Spleen (tissue), 11 donors: ENCODE data around the gene MAMSTR. TPM values are rescaled to one million over a fixed set of nuclear protein-coding genes. Genes with fewer than 3 reads are reported as not detected.

Experiments used
- DNase-seq: peaks from one replicate; pipeline ENCODE4 v3.0.0-alpha.2; 2020
- H3K27ac ChIP-seq, 8 donors: fragments of 200-600 bp; sonication (generic) in 7 of 8; 1 replicate in 4 of 8; 2 replicates in 4 of 8; pipeline versions ENCODE4 v1.5.0 to v1.8.0; 2016 to 2021; ENCODE audit warnings: inconsistent platforms in 4 of 8, mild to moderate bottlenecking in 4 of 8, moderate library complexity in 1 of 8
- H3K27me3 ChIP-seq, 7 donors: fragments of 200-600 bp; sonication (generic) in 6 of 7; replicated peaks in 1 of 7; 1 replicate in 4 of 7; 2 replicates in 3 of 7; pipeline versions ENCODE4 v1.5.0 to v1.8.0; 2016 to 2021; ENCODE audit warnings: inconsistent platforms in 3 of 7, mild to moderate bottlenecking in 1 of 7
- H3K36me3 ChIP-seq, 6 donors: fragments of 200-600 bp; sonication (generic) in 5 of 6; 1 replicate in 4 of 6; 2 replicates in 2 of 6; pipeline versions ENCODE4 v1.5.0 to v1.8.0; 2016 to 2021; ENCODE audit warnings: inconsistent platforms in 2 of 6
- H3K4me1 ChIP-seq, 6 donors: fragments of 200-600 bp; sonication (generic) in 5 of 6; 1 replicate in 3 of 6; 2 replicates in 3 of 6; pipeline versions ENCODE4 v1.5.0 to v1.8.0; 2016 to 2021; ENCODE audit warnings: inconsistent platforms in 3 of 6
- H3K4me3 ChIP-seq, 8 donors: fragments of 200-600 bp; sonication (generic) in 7 of 8; 1 replicate in 4 of 8; 2 replicates in 4 of 8; pipeline versions ENCODE4 v1.5.0 to v1.8.0; 2016 to 2021; ENCODE audit warnings: inconsistent platforms in 4 of 8, mild to moderate bottlenecking in 4 of 8, moderate library complexity in 2 of 8
- H3K9me3 ChIP-seq, 8 donors: fragments of 200-600 bp; sonication (generic) in 7 of 8; 1 replicate in 4 of 8; 2 replicates in 4 of 8; pipeline versions ENCODE4 v1.5.0 to v1.8.0; 2016 to 2021; ENCODE audit warnings: inconsistent platforms in 4 of 8
- POLR2A ChIP-seq, 3 donors: fragments of 450-650 bp; IDR thresholded peaks; one replicate each; pipeline ENCODE4 v1.5.1; 2017; ENCODE audit warnings: antibody characterized with exemption in 3 of 3, mild to moderate bottlenecking in 1 of 3
- POLR2AphosphoS5 ChIP-seq, 3 donors: sonication (generic); formaldehyde crosslinking; IDR thresholded peaks; one replicate each; pipeline ENCODE4 v1.5.1; 2017; ENCODE audit warnings: antibody characterized with exemption in 3 of 3
- WGBS, 5 donors: extraction: QIAGEN DNeasy Blood & Tissue Kit in 3 of 5; methylation state at CpG; one replicate each; pipeline versions ENCODE4 v1.1.5 to v1.1.7; 2013 to 2018; 5-methylcytosine and 5-hydroxymethylcytosine counted together
- intact Hi-C: fragments of 100-400 bp; cut with DNase I; formaldehyde crosslinking; loops from one replicate; pipeline ENCODE4 v1.15.0; 2023; ENCODE audit warnings: low total_unique reads
- polyA plus RNA-seq, 3 donors: library from polyadenylated mRNA; stranded (reverse); fragments of 200-250 nt; gene quantifications; one replicate each; pipeline ENCODE4 v1.2.1, GENCODE V29; 2013
- total RNA-seq, 7 donors: library from RNA; depleted of rRNA in 3 of 7; stranded (reverse); fragments of >200 nt in 3 of 7; fragmentation: NEBNext Ultra II Directional in 4 of 7; extraction: Animal tissue kit (Norgen Biotek cat#: 25700) in 4 of 7; gene quantifications; one replicate each; pipeline versions ENCODE4 v1.1.0 to v1.2.1, GENCODE V29; 2016 to 2021
- TF ChIP-seq, protein P1 (sequence below), 11 experiments: fragments of 200-600 bp in 7 of 11; fragments of 450-650 bp in 4 of 11; sonication (generic) in 4 of 11; IDR thresholded peaks in 8 of 11; conservative IDR thresholded peaks in 3 of 11; 1 replicate in 7 of 11; 2 replicates in 4 of 11; pipeline versions ENCODE4 v1.4.0 to v1.8.0; 2016 to 2021; ENCODE audit warnings: antibody characterized with exemption in 11 of 11, inconsistent platforms in 4 of 11, mild to moderate bottlenecking in 1 of 11
- donor health status: healthy with polysubstance abuse.
- donor health status: DM: no; HTN: no; CAD: no; lungs with moderate emphysema.
- donor health status: DM: no; HTN: no; CAD: no.
- donor health status: Bipolar disorder and iron deficiency.
- donor health status: healthy.
- donor health status: DM: no; HTN: no; CAD: no.
- donor health status: DM: yes; HTN: yes; CAD: no.

MAMSTR gene
- total and polyA plus RNA-seq, 10 donors: 0.93 to 10.7 (median 3.9) TPM

DNA sequence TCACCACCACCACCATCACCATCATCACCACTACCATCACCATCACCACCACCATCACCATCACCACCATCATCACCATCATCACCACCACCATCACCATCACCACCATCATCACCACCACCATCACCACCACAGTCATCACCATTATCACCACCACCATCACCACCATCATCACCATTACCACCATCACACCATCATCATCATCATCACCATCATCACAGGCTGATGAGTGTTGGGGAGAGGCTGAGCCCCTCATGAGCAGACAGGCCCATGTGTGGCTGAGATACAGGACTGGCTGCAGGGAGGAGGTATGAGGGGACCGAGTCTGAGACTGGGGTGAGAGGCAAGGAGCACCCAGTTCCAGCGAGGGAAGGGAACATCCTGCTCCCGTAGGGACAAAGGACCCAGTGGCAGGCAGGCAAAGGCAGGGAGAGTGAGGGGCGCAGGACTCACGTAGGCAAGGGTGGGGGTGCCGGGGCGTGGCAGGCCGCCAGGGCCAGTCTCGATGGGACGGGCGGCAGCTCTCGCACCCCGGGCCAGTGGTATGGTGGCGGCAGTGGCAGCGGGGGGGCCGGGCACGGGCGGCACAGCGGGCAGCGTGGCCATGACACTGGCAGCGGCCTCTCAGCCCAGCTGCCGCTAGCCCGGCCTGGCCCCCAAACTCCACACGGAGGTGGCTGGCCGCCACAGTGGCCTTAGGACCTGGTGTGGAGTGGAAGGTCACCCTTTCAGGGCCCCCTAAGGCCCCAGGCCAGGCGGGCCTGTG lies 49.4 kb downstream of the MAMSTR start:
- no peak for DNase-seq
- no peak overlapping the region for H3K4me3 ChIP-seq
- H3K27ac ChIP-seq: no peak overlapping the region
- no peaks in the 10 kb centered on the region for H3K9me3 ChIP-seq
- 91 to 95% (median 95%) methylated on average over 21 to 26 of the region's 26 CpGs for WGBS, 5 donors
- H3K4me1 ChIP-seq: peaks cover under 1 to 9% (median 5%) of the 10 kb centered on the region in 6 donors
- no peak for TF ChIP-seq POLR2AphosphoS5 (IDR thresholded peaks at IDR 0.05)
- no peak for TF ChIP-seq POLR2A (IDR thresholded peaks at IDR 0.05)
- TF ChIP-seq, protein P1, sequence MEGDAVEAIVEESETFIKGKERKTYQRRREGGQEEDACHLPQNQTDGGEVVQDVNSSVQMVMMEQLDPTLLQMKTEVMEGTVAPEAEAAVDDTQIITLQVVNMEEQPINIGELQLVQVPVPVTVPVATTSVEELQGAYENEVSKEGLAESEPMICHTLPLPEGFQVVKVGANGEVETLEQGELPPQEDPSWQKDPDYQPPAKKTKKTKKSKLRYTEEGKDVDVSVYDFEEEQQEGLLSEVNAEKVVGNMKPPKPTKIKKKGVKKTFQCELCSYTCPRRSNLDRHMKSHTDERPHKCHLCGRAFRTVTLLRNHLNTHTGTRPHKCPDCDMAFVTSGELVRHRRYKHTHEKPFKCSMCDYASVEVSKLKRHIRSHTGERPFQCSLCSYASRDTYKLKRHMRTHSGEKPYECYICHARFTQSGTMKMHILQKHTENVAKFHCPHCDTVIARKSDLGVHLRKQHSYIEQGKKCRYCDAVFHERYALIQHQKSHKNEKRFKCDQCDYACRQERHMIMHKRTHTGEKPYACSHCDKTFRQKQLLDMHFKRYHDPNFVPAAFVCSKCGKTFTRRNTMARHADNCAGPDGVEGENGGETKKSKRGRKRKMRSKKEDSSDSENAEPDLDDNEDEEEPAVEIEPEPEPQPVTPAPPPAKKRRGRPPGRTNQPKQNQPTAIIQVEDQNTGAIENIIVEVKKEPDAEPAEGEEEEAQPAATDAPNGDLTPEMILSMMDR (IDR thresholded peaks at IDR 0.05 in 8 of 11, conservative IDR thresholded peaks at IDR 0.05 in 3 of 11): no peak
- H3K36me3 ChIP-seq: no peaks in the 10 kb centered on the region
- intact Hi-C loops: no loop called here
- no peaks in the 10 kb centered on the region for H3K27me3 ChIP-seq

DNA sequence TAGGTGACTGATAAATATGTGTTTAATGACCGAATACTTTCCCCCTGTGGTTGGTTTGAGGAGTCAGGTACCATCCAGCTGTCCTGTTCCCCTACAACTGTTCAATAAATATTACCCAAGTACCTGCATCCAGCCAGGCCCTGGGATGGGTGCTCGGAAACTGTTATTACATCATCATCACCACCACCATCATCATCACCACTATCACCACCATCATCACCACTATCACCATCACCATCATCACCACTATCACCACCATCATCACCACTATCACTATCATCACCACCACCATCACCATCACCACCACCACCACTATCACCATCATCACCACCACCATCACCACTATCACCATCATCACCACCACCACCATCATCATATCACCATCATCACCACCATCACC lies 50.8 kb downstream of the MAMSTR start:
- H3K4me3 ChIP-seq: no peak overlapping the region
- intact Hi-C loops: no loop called here
- TF ChIP-seq, protein P1 (IDR thresholded peaks at IDR 0.05 in 8 of 11, conservative IDR thresholded peaks at IDR 0.05 in 3 of 11): no peak
- TF ChIP-seq POLR2A (IDR thresholded peaks at IDR 0.05) (no peak), POLR2AphosphoS5 (IDR thresholded peaks at IDR 0.05) (no peak)
- 91 to 98% (median 94%) methylated on average over 2 of the region's 2 CpGs for WGBS, 5 donors
- no peaks in the 10 kb centered on the region for H3K4me1 ChIP-seq
- H3K27ac ChIP-seq: no peak overlapping the region
- H3K36me3 ChIP-seq: no peaks in the 10 kb centered on the region
- DNase-seq: no peak
- no peaks in the 10 kb centered on the region for H3K9me3 ChIP-seq
- H3K27me3 ChIP-seq: no peaks in the 10 kb centered on the region

DNA sequence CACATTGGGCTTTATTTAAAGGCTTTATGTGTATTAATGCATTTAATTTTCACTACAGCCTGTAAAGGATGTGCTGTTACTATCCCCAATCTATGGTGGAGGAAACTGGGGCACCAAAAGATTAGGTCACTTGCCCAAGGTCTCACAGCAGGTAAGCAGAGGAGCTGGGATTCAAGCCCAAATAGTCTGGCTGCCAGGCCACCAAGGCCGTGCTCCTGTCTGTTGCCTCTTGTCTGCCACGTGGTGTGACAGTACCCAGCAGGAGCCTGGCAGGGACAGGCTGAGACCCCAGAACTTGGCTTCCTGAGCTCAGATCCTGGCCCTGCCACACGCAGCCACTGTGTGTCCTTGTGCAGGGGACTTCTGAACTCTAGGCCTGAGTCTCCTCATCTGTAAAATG lies 51.2 kb downstream of the MAMSTR start:
- no peaks in the 10 kb centered on the region for H3K4me1 ChIP-seq
- no peak for DNase-seq
- H3K27ac ChIP-seq: no peak overlapping the region
- no peak overlapping the region for H3K4me3 ChIP-seq
- intact Hi-C loops: no loop called here
- H3K36me3 ChIP-seq: no peaks in the 10 kb centered on the region
- WGBS, 5 donors: 70 to 89% (median 85%) methylated on average over 2 to 3 of the region's 3 CpGs
- TF ChIP-seq, protein P1 (IDR thresholded peaks at IDR 0.05 in 8 of 11, conservative IDR thresholded peaks at IDR 0.05 in 3 of 11): no peak
- TF ChIP-seq POLR2AphosphoS5 (IDR thresholded peaks at IDR 0.05): no peak
- TF ChIP-seq POLR2A (IDR thresholded peaks at IDR 0.05): no peak
- H3K9me3 ChIP-seq: no peaks in the 10 kb centered on the region
- H3K27me3 ChIP-seq: no peaks in the 10 kb centered on the region

DNA sequence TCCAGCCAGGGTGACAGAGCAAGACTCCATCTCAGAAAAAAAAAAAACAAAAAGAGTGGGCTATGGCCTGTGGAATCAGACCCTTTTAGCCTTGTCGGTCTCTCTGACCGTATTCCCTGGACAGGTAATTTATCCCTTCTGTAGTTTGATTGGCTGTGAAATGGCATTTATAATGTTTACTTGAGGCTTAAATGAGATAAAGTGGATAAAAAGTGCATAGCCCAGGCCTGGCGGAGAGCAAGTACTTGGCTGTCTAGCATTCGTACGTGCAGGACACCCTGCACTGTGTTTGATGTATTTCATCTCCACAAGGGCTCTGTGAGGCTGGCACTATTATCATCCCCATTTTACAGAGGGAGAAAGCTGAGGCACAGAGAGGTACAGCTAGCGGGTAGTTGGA lies 53.7 kb downstream of the MAMSTR start:
- 89 to 95% (median 92%) methylated on average over 6 of the region's 6 CpGs for WGBS, 5 donors
- Histone ChIP-seq H3K27me3 (no peaks in the 10 kb centered on the region), H3K4me3 (no peak overlapping the region), H3K36me3 (no peaks in the 10 kb centered on the region), H3K4me1 (peaks cover 5 to 8% (median 8%) of the 10 kb centered on the region in 6 donors), H3K27ac (no peak overlapping the region), H3K9me3 (no peaks in the 10 kb centered on the region)
- intact Hi-C loops: no loop called here
- TF ChIP-seq POLR2AphosphoS5 (IDR thresholded peaks at IDR 0.05) (no peak), POLR2A (IDR thresholded peaks at IDR 0.05) (no peak)
- TF ChIP-seq, protein P1 (IDR thresholded peaks at IDR 0.05 in 8 of 11, conservative IDR thresholded peaks at IDR 0.05 in 3 of 11): no peak
- no peak for DNase-seq
